Measurements from ENCODE around the gene VCAN. TPM values are rescaled to one million over a fixed set of nuclear protein-coding genes. Genes with fewer than 3 reads are reported as not detected.

Gene VCAN
- total and polyA plus RNA-seq, 2 donors (not counting 1 experiment from before 2014, with no cell fraction given): 2.0 TPM; not detected in 1

GRCh38 chr5:83524991-83525390 is 53.4 kb downstream of the VCAN start:
- Mint-ChIP-seq H3K27me3 (no peaks in the 10 kb centered on the region), H3K4me3 (no peak overlapping the region), H3K4me1 (no peaks in the 10 kb centered on the region), H3K27ac (no peak overlapping the region), H3K9me3 (ENCODE audit: insufficient read depth) (no peaks in the 10 kb centered on the region)
- TF ChIP-seq EZH2 (IDR thresholded peaks at IDR 0.05; ENCODE audit: borderline replicate concordance, insufficient read depth, low read depth, low read length, poor library complexity, severe bottlenecking): no peak
- TF ChIP-seq, protein P1, sequence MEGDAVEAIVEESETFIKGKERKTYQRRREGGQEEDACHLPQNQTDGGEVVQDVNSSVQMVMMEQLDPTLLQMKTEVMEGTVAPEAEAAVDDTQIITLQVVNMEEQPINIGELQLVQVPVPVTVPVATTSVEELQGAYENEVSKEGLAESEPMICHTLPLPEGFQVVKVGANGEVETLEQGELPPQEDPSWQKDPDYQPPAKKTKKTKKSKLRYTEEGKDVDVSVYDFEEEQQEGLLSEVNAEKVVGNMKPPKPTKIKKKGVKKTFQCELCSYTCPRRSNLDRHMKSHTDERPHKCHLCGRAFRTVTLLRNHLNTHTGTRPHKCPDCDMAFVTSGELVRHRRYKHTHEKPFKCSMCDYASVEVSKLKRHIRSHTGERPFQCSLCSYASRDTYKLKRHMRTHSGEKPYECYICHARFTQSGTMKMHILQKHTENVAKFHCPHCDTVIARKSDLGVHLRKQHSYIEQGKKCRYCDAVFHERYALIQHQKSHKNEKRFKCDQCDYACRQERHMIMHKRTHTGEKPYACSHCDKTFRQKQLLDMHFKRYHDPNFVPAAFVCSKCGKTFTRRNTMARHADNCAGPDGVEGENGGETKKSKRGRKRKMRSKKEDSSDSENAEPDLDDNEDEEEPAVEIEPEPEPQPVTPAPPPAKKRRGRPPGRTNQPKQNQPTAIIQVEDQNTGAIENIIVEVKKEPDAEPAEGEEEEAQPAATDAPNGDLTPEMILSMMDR (IDR thresholded peaks at IDR 0.05): no peak
- Histone ChIP-seq H3K9me3 (ENCODE audit: control extremely low read depth in 1 of 3, control insufficient read depth in 2 of 3, insufficient read depth in 1 of 3, low read length in 2 of 3) (no peaks in the 10 kb centered on the region), H3K4me1 (ENCODE audit: control insufficient read depth in 2 of 2, insufficient read depth in 2 of 2, low read length in 2 of 2) (no peaks in the 10 kb centered on the region), H4K20me1 (ENCODE audit: control insufficient read depth, insufficient read depth, low read length, poor library complexity, severe bottlenecking) (no peaks in the 10 kb centered on the region), H3K36me3 (replicated peaks in 1 of 2; ENCODE audit: control extremely low read depth in 1 of 2, control insufficient read depth in 1 of 2, extremely low read depth in 1 of 2, insufficient read depth in 2 of 2, low read length in 1 of 2) (no peaks in the 10 kb centered on the region), H2AFZ (ENCODE audit: insufficient read depth, low read depth, low read length, poor library complexity, severe bottlenecking) (no peak overlapping the region), H3K79me2 (ENCODE audit: control insufficient read depth, insufficient read depth, low read length) (no peaks in the 10 kb centered on the region), H3K4me3 (ENCODE audit: control extremely low read depth in 1 of 5, extremely low read depth in 1 of 5, insufficient read depth in 1 of 5, low read depth in 2 of 5, low read length in 4 of 5) (no peak overlapping the region), H3K27me3 (replicated peaks in 1 of 4; ENCODE audit: control extremely low read depth in 1 of 4, control insufficient read depth in 3 of 4, insufficient read depth in 4 of 4, low read length in 3 of 4) (no peaks in the 10 kb centered on the region), H3K27ac (ENCODE audit: low read length in 2 of 2) (no peak overlapping the region), H3K9ac (ENCODE audit: low read length) (no peak overlapping the region), H3K4me2 (replicated peaks; ENCODE audit: low read depth, low read length, poor library complexity, severe bottlenecking) (no peak overlapping the region)
- ATAC-seq (ENCODE audit: low read depth): no peak
- no CpG with 5 or more reads among the region's 2 CpGs for WGBS (ENCODE audit: insufficient coverage)
- DNase-seq: no peak
- intact Hi-C loops (cut with micrococcal nuclease): no loop called here
- CTCF ChIA-PET: no interaction called here
- POLR2A ChIA-PET: no interaction called here

DNA sequence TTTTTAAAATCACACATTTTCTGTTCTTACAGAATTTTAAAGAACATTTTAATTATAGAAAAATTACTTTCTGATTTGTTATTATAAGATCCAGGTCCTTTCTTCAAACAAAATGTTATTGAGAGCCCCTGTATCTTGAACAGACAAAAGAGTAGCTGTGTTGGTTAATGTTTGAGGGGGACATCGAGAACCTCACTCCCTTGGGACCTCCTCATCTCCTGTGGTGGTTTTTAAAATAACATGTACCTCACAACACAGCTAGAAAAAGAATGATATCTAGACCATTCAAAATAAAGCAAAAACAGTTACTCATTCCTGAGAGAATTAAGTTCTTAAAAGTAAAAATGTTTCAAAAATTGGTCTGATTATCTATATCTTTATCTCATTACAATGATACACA is 54.7 kb downstream of the VCAN start:
- Histone ChIP-seq H3K4me1 (ENCODE audit: control insufficient read depth in 2 of 2, insufficient read depth in 2 of 2, low read length in 2 of 2) (no peaks in the 10 kb centered on the region), H3K9ac (ENCODE audit: low read length) (no peak overlapping the region), H3K79me2 (ENCODE audit: control insufficient read depth, insufficient read depth, low read length) (no peaks in the 10 kb centered on the region), H3K4me3 (ENCODE audit: control extremely low read depth in 1 of 5, extremely low read depth in 1 of 5, insufficient read depth in 1 of 5, low read depth in 2 of 5, low read length in 4 of 5) (no peak overlapping the region), H3K27me3 (replicated peaks in 1 of 4; ENCODE audit: control extremely low read depth in 1 of 4, control insufficient read depth in 3 of 4, insufficient read depth in 4 of 4, low read length in 3 of 4) (no peaks in the 10 kb centered on the region), H3K36me3 (replicated peaks in 1 of 2; ENCODE audit: control extremely low read depth in 1 of 2, control insufficient read depth in 1 of 2, extremely low read depth in 1 of 2, insufficient read depth in 2 of 2, low read length in 1 of 2) (no peaks in the 10 kb centered on the region), H3K4me2 (replicated peaks; ENCODE audit: low read depth, low read length, poor library complexity, severe bottlenecking) (no peak overlapping the region), H3K27ac (ENCODE audit: low read length in 2 of 2) (no peak overlapping the region), H3K9me3 (ENCODE audit: control extremely low read depth in 1 of 3, control insufficient read depth in 2 of 3, insufficient read depth in 1 of 3, low read length in 2 of 3) (no peaks in the 10 kb centered on the region), H4K20me1 (ENCODE audit: control insufficient read depth, insufficient read depth, low read length, poor library complexity, severe bottlenecking) (no peaks in the 10 kb centered on the region), H2AFZ (ENCODE audit: insufficient read depth, low read depth, low read length, poor library complexity, severe bottlenecking) (no peak overlapping the region)
- Mint-ChIP-seq H3K9me3 (ENCODE audit: insufficient read depth) (no peaks in the 10 kb centered on the region), H3K27ac (no peak overlapping the region), H3K4me3 (no peak overlapping the region), H3K4me1 (no peaks in the 10 kb centered on the region), H3K27me3 (no peaks in the 10 kb centered on the region)
- intact Hi-C loops (cut with micrococcal nuclease): no loop called here
- POLR2A ChIA-PET: no interaction called here
- CTCF ChIA-PET: no interaction called here
- WGBS (ENCODE audit: insufficient coverage): no CpG with 5 or more reads among the region's 1 CpG
- TF ChIP-seq, protein P1 (IDR thresholded peaks at IDR 0.05): no peak
- DNase-seq (no peak), ATAC-seq (ENCODE audit: low read depth) (no peak)

Measured in B cell (primary cell).